ENCODE results near the gene COL5A1. TPM values are rescaled to one million over a fixed set of nuclear protein-coding genes. Genes with fewer than 3 reads are reported as not detected.
A peak's percentile ranks its signal among the peaks of the same experiment; 100 is the strongest.

COL5A1 gene
- total RNA-seq, 1 donor from 2014 or later: 6.1 TPM

GRCh38 chr9:134721344-134721743 is 79.7 kb downstream of the COL5A1 start:
- Mint-ChIP-seq H3K36me3 (no peaks in the 10 kb centered on the region), H3K9me3 (no peaks in the 10 kb centered on the region), H3K27me3 (ENCODE audit: insufficient read depth, low read depth) (no peaks in the 10 kb centered on the region), H3K4me3 (no peak overlapping the region), H3K27ac (peak overlapping the region; percentile 57), H3K4me1 (no peaks in the 10 kb centered on the region)
- Histone ChIP-seq H3K9ac (no peak overlapping the region), H3K4me2 (no peak overlapping the region), H4K20me1 (ENCODE audit: low read depth) (no peaks in the 10 kb centered on the region), H3K27ac (no peak overlapping the region), H2AFZ (replicated peaks) (no peak overlapping the region), H3K79me2 (ENCODE audit: low read depth) (no peaks in the 10 kb centered on the region), H3K4me3 (no peak overlapping the region), H3K4me1 (no peaks in the 10 kb centered on the region), H3K36me3 (no peaks in the 10 kb centered on the region), H3K27me3 (no peaks in the 10 kb centered on the region), H3K9me3 (ENCODE audit: low read depth) (no peaks in the 10 kb centered on the region), H3F3A (ENCODE audit: low read depth) (no peaks in the 10 kb centered on the region)
- no peak for DNase-seq (ENCODE audit: low spot score)
- no peak for TF ChIP-seq EZH2phosphoT487 (IDR thresholded peaks at IDR 0.05)
- no peak for TF ChIP-seq EZH2 (IDR thresholded peaks at IDR 0.05)
- TF ChIP-seq CTCF (IDR thresholded peaks at IDR 0.05): no peak

- Mint-ChIP-seq H3K27me3 (ENCODE audit: insufficient read depth, low read depth) (no peaks in the 10 kb centered on the region), H3K36me3 (no peaks in the 10 kb centered on the region), H3K27ac (peak overlapping the region; percentile 26), H3K4me3 (no peak overlapping the region), H3K9me3 (no peaks in the 10 kb centered on the region), H3K4me1 (no peaks in the 10 kb centered on the region)
- no peaks in the 10 kb centered on the region for H3K9me3 ChIP-seq (ENCODE audit: low read depth)
- no peak overlapping the region for H3K27ac ChIP-seq
- H3K4me2 ChIP-seq: no peak overlapping the region
- no peaks in the 10 kb centered on the region for H3F3A ChIP-seq (ENCODE audit: low read depth)
- no peak overlapping the region for H2AFZ ChIP-seq (replicated peaks)
- H3K27me3 ChIP-seq: no peaks in the 10 kb centered on the region
- no peaks in the 10 kb centered on the region for H3K36me3 ChIP-seq
- H3K4me1 ChIP-seq: no peaks in the 10 kb centered on the region
- H4K20me1 ChIP-seq (ENCODE audit: low read depth): no peaks in the 10 kb centered on the region
- no peaks in the 10 kb centered on the region for H3K79me2 ChIP-seq (ENCODE audit: low read depth)
- DNase-seq (ENCODE audit: low spot score): no peak
- TF ChIP-seq EZH2 (IDR thresholded peaks at IDR 0.05) (no peak), CTCF (IDR thresholded peaks at IDR 0.05) (no peak), EZH2phosphoT487 (IDR thresholded peaks at IDR 0.05) (no peak)
- no peak overlapping the region for H3K4me3 ChIP-seq
- H3K9ac ChIP-seq: no peak overlapping the region
Measured at GRCh38 chr9:134722120-134722701, 80.6 kb downstream of the COL5A1 start.

- H3K9ac ChIP-seq: no peak overlapping the region
- no peaks in the 10 kb centered on the region for H4K20me1 ChIP-seq (ENCODE audit: low read depth)
- TF ChIP-seq EZH2 (IDR thresholded peaks at IDR 0.05): no peak
- TF ChIP-seq CTCF (IDR thresholded peaks at IDR 0.05): no peak
- TF ChIP-seq EZH2phosphoT487 (IDR thresholded peaks at IDR 0.05): no peak
- H3K27me3 ChIP-seq: no peaks in the 10 kb centered on the region
- Mint-ChIP-seq H3K27me3 (ENCODE audit: insufficient read depth, low read depth) (no peaks in the 10 kb centered on the region), H3K4me3 (no peak overlapping the region), H3K27ac (no peak overlapping the region), H3K36me3 (no peaks in the 10 kb centered on the region), H3K4me1 (no peaks in the 10 kb centered on the region), H3K9me3 (no peaks in the 10 kb centered on the region)
- no peak for DNase-seq (ENCODE audit: low spot score)
- no peak overlapping the region for H2AFZ ChIP-seq (replicated peaks)
- H3K36me3 ChIP-seq: no peaks in the 10 kb centered on the region
- H3K4me3 ChIP-seq: no peak overlapping the region
- no peaks in the 10 kb centered on the region for H3K9me3 ChIP-seq (ENCODE audit: low read depth)
- no peaks in the 10 kb centered on the region for H3F3A ChIP-seq (ENCODE audit: low read depth)
- no peak overlapping the region for H3K4me2 ChIP-seq
- H3K4me1 ChIP-seq: no peaks in the 10 kb centered on the region
- H3K79me2 ChIP-seq (ENCODE audit: low read depth): no peaks in the 10 kb centered on the region
- no peak overlapping the region for H3K27ac ChIP-seq
Measured at GRCh38 chr9:134723037-134723436, 81.4 kb downstream of the COL5A1 start.
